WTC11 (cell line): ENCODE results near the gene SULT2A1.

Experiments used
- ELF4 ChIP-seq: sonication (generic); formaldehyde crosslinking; IDR thresholded peaks from 2 replicates; pipeline ENCODE4 v1.8.1; 2022; ENCODE audit warnings: low read depth, mild to moderate bottlenecking, moderate library complexity, missing genetic modification reagents
- NFYB ChIP-seq: sonication (generic); formaldehyde crosslinking; conservative IDR thresholded peaks from 2 replicates; pipeline ENCODE4 v1.8.0; 2022; ENCODE audit warnings: low read depth, missing genetic modification reagents
- TEAD1 ChIP-seq: sonication (generic); formaldehyde crosslinking; IDR thresholded peaks from 2 replicates; pipeline ENCODE4 v1.8.0; 2022; ENCODE audit warnings: mild to moderate bottlenecking, missing genetic modification reagents
- TP53 ChIP-seq: sonication (generic); formaldehyde crosslinking; IDR thresholded peaks from 2 replicates; pipeline ENCODE4 v1.8.1; 2023; ENCODE audit warnings: mild to moderate bottlenecking, missing genetic modification reagents
- ZBTB21 ChIP-seq: sonication (generic); formaldehyde crosslinking; IDR thresholded peaks from 2 replicates; pipeline ENCODE4 v1.8.1; 2023; ENCODE audit warnings: mild to moderate bottlenecking, missing genetic modification reagents, borderline replicate concordance
- ZNF232 ChIP-seq: sonication (generic); formaldehyde crosslinking; IDR thresholded peaks from 2 replicates; pipeline ENCODE4 v1.8.0; 2022; ENCODE audit warnings: mild to moderate bottlenecking, missing genetic modification reagents
- ZNF263 ChIP-seq: sonication (generic); formaldehyde crosslinking; IDR thresholded peaks from 2 replicates; pipeline ENCODE4 v1.8.1; 2022; ENCODE audit warnings: low read depth, mild to moderate bottlenecking, moderate library complexity, missing genetic modification reagents
- ZNF671 ChIP-seq: fragments of 250-450 bp; sonication (Bioruptor Pico); IDR thresholded peaks from 2 replicates; pipeline ENCODE4 v1.8.0; 2021; ENCODE audit warnings: mild to moderate bottlenecking
- TF ChIP-seq, protein P1 (sequence below): fragments of 200-600 bp; IDR thresholded peaks from 2 replicates; pipeline ENCODE4 v1.8.0; 2022; ENCODE audit warnings: antibody characterized with exemption

- no peak for TF ChIP-seq TEAD1 (CRISPR knock-in tag)
- TF ChIP-seq, protein P1, sequence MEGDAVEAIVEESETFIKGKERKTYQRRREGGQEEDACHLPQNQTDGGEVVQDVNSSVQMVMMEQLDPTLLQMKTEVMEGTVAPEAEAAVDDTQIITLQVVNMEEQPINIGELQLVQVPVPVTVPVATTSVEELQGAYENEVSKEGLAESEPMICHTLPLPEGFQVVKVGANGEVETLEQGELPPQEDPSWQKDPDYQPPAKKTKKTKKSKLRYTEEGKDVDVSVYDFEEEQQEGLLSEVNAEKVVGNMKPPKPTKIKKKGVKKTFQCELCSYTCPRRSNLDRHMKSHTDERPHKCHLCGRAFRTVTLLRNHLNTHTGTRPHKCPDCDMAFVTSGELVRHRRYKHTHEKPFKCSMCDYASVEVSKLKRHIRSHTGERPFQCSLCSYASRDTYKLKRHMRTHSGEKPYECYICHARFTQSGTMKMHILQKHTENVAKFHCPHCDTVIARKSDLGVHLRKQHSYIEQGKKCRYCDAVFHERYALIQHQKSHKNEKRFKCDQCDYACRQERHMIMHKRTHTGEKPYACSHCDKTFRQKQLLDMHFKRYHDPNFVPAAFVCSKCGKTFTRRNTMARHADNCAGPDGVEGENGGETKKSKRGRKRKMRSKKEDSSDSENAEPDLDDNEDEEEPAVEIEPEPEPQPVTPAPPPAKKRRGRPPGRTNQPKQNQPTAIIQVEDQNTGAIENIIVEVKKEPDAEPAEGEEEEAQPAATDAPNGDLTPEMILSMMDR, result no peak
- no peak for TF ChIP-seq TP53 (CRISPR knock-in tag)
- no peak for TF ChIP-seq NFYB (CRISPR knock-in tag)
- TF ChIP-seq ZBTB21 (CRISPR knock-in tag), result no peak
- TF ChIP-seq ZNF263 (CRISPR knock-in tag), result no peak
- TF ChIP-seq ELF4 (CRISPR knock-in tag), result no peak
- no peak for TF ChIP-seq ZNF671 (CRISPR knock-in tag)
- no peak for TF ChIP-seq ZNF232 (CRISPR knock-in tag)
Observed at GRCh38 chr19:47839913-47840312, 46.2 kb downstream of the SULT2A1 start.
